ENCODE data around the gene RAB11FIP3. TPM values are rescaled to one million over a fixed set of nuclear protein-coding genes. Genes with fewer than 3 reads are reported as not detected.

Gene RAB11FIP3
- total RNA-seq, 1 experiment from 2014 or later, result 12.7 TPM

GRCh38 chr16:430904-431303 lies 5.5 kb downstream of the RAB11FIP3 start:
- ChIA-PET CTCF (no interaction called here), POLR2A (ENCODE audit: unreplicated experiment) (no interaction called here)
- H4K20me1 ChIP-seq (ENCODE audit: low read length), result peaks cover 6% of the 10 kb centered on the region; the same call in 1 of the 2 replicates
- intact Hi-C loops (cut with micrococcal nuclease), result no loop called here
- no peaks in the 10 kb centered on the region for H3K9me2 ChIP-seq (replicated peaks; ENCODE audit: low read length)
- ATAC-seq (no peak), DNase-seq (no peak)
- no peaks in the 10 kb centered on the region for H3F3A ChIP-seq (ENCODE audit: low read length, unreplicated experiment)
- H3K9ac ChIP-seq (ENCODE audit: low read length), result no peak overlapping the region
- H3K27ac ChIP-seq (ENCODE audit: low read length), result no peak overlapping the region
- H3K27me3 ChIP-seq (ENCODE audit: low read length), result no peaks in the 10 kb centered on the region
- TF ChIP-seq EZH2phosphoT487 (IDR thresholded peaks at IDR 0.05; ENCODE audit: borderline replicate concordance, low read length), result no peak
- no peak for TF ChIP-seq CTCF (conservative IDR thresholded peaks at IDR 0.05; ENCODE audit: low read depth, low read length)
- TF ChIP-seq EZH2 (IDR thresholded peaks at IDR 0.05; ENCODE audit: low read length, unreplicated experiment), result no peak
- H3K9me3 ChIP-seq (ENCODE audit: low read length), result no peaks in the 10 kb centered on the region
- peaks cover 17% of the 10 kb centered on the region for H3K79me2 ChIP-seq (ENCODE audit: low read length)
- H3K4me1 ChIP-seq (ENCODE audit: insufficient read depth, low read length), result 0 out of 2 replicates have a peak, but pooled peaks cover 6% of the 10 kb centered on the region
- BruUV-seq (replicated peaks), result no TSS peak
- H2AFZ ChIP-seq (ENCODE audit: low read length), result no peak overlapping the region
- H3K4me2 ChIP-seq (ENCODE audit: low read length), result no peak overlapping the region
- no peak overlapping the region for H3K4me3 ChIP-seq (ENCODE audit: low read length)
- H3K36me3 ChIP-seq (ENCODE audit: low read depth, low read length), result no peaks in the 10 kb centered on the region

GRCh38 chr16:440627-441026 lies 15.2 kb downstream of the RAB11FIP3 start:
- Histone ChIP-seq H2AFZ (ENCODE audit: low read length) (no peak overlapping the region), H3K4me1 (ENCODE audit: insufficient read depth, low read length) (no peaks in the 10 kb centered on the region), H3K9me2 (replicated peaks; ENCODE audit: low read length) (no peaks in the 10 kb centered on the region), H3K27ac (ENCODE audit: low read length) (no peak overlapping the region), H3K4me2 (ENCODE audit: low read length) (no peak overlapping the region), H3K9me3 (ENCODE audit: low read length) (no peaks in the 10 kb centered on the region), H3K9ac (ENCODE audit: low read length) (no peak overlapping the region), H3K79me2 (ENCODE audit: low read length) (no peaks in the 10 kb centered on the region), H3K36me3 (ENCODE audit: low read depth, low read length) (no peaks in the 10 kb centered on the region), H3F3A (ENCODE audit: low read length, unreplicated experiment) (no peaks in the 10 kb centered on the region), H3K27me3 (ENCODE audit: low read length) (no peaks in the 10 kb centered on the region), H4K20me1 (ENCODE audit: low read length) (no peaks in the 10 kb centered on the region), H3K4me3 (ENCODE audit: low read length) (no peak overlapping the region)
- ATAC-seq (no peak), DNase-seq (no peak)
- ChIA-PET CTCF (no interaction called here), POLR2A (ENCODE audit: unreplicated experiment) (no interaction called here)
- BruUV-seq (replicated peaks), result no TSS peak
- intact Hi-C loops (cut with micrococcal nuclease), result no loop called here
- no peak for TF ChIP-seq CTCF (conservative IDR thresholded peaks at IDR 0.05; ENCODE audit: low read depth, low read length)
- no peak for TF ChIP-seq EZH2phosphoT487 (IDR thresholded peaks at IDR 0.05; ENCODE audit: borderline replicate concordance, low read length)
- no peak for TF ChIP-seq EZH2 (IDR thresholded peaks at IDR 0.05; ENCODE audit: low read length, unreplicated experiment)

GRCh38 chr16:441447-441846 lies 16.0 kb downstream of the RAB11FIP3 start:
- no peaks in the 10 kb centered on the region for H3K9me3 ChIP-seq (ENCODE audit: low read length)
- no TSS peak for BruUV-seq (replicated peaks)
- DNase-seq (no peak), ATAC-seq (no peak)
- H3K79me2 ChIP-seq (ENCODE audit: low read length), result no peaks in the 10 kb centered on the region
- ChIA-PET POLR2A (ENCODE audit: unreplicated experiment) (no interaction called here), CTCF (no interaction called here)
- H3F3A ChIP-seq (ENCODE audit: low read length, unreplicated experiment), result no peaks in the 10 kb centered on the region
- no peak overlapping the region for H3K27ac ChIP-seq (ENCODE audit: low read length)
- no peak overlapping the region for H3K9ac ChIP-seq (ENCODE audit: low read length)
- H3K36me3 ChIP-seq (ENCODE audit: low read depth, low read length), result no peaks in the 10 kb centered on the region
- TF ChIP-seq EZH2 (IDR thresholded peaks at IDR 0.05; ENCODE audit: low read length, unreplicated experiment) (no peak), EZH2phosphoT487 (IDR thresholded peaks at IDR 0.05; ENCODE audit: borderline replicate concordance, low read length) (no peak), CTCF (conservative IDR thresholded peaks at IDR 0.05; ENCODE audit: low read depth, low read length) (no peak)
- H3K9me2 ChIP-seq (replicated peaks; ENCODE audit: low read length), result no peaks in the 10 kb centered on the region
- no peaks in the 10 kb centered on the region for H3K4me1 ChIP-seq (ENCODE audit: insufficient read depth, low read length)
- no peak overlapping the region for H2AFZ ChIP-seq (ENCODE audit: low read length)
- H3K27me3 ChIP-seq (ENCODE audit: low read length), result no peaks in the 10 kb centered on the region
- no peak overlapping the region for H3K4me2 ChIP-seq (ENCODE audit: low read length)
- no peaks in the 10 kb centered on the region for H4K20me1 ChIP-seq (ENCODE audit: low read length)
- intact Hi-C loops (cut with micrococcal nuclease), result no loop called here
- no peak overlapping the region for H3K4me3 ChIP-seq (ENCODE audit: low read length)
